Thyroid gland (tissue), 4 donors: ENCODE results near the gene ABCC2.

Experiments used
- POLR2A ChIP-seq, 2 donors: fragments of 450-650 bp; IDR thresholded peaks; one replicate each; pipeline ENCODE4 v1.6.1; 2017; ENCODE audit warnings: antibody characterized with exemption in 2 of 2, mild to moderate bottlenecking in 2 of 2, moderate library complexity in 1 of 2
- TF ChIP-seq, protein P1 (sequence below), 6 experiments: fragments of 200-600 bp in 3 of 6; fragments of 450-650 bp in 3 of 6; sonication (generic) in 3 of 6; IDR thresholded peaks; one replicate each; pipeline ENCODE4 v1.5.1; 2016 to 2019; ENCODE audit warnings: antibody characterized with exemption in 6 of 6, mild to moderate bottlenecking in 2 of 6, inconsistent platforms in 1 of 6, moderate library complexity in 1 of 6

DNA sequence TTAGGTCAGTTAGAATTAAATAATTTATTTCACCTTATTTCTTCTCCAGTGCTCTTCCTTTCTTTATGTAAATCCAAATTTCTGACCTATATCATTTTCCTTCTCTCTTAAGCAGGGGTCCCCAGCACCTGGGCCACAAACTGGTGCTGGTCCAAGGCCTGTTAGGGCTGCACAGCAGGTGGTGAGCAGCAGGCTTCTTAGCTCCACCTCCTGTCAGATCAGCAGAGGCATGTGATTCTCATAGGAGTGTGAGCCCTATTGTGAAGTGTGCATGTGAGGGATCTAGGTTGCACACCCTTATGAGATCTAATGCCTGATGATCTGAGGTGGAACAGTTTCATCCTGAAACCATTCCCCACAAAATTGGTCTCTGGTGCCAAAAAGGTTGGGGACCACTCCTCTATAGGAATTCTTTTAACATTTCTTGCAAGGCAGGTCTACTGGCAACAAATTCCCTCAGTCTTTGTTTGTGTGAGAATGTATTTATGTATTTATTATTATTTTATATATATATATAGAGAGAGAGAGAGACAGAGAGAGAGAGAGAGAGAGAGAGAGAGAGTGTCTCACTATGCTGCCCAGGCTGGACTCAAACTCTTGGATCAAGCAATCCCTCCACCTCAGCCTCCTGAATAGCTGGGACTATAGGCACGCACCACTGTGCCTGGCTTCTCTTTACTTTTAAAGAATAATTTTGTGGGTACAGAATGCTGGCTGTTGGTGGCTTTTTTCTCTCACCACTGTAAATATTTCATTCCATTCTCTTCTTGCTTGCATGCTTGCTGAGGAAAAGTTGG is 4.3 kb upstream of the ABCC2 start:
- TF ChIP-seq, protein P1, sequence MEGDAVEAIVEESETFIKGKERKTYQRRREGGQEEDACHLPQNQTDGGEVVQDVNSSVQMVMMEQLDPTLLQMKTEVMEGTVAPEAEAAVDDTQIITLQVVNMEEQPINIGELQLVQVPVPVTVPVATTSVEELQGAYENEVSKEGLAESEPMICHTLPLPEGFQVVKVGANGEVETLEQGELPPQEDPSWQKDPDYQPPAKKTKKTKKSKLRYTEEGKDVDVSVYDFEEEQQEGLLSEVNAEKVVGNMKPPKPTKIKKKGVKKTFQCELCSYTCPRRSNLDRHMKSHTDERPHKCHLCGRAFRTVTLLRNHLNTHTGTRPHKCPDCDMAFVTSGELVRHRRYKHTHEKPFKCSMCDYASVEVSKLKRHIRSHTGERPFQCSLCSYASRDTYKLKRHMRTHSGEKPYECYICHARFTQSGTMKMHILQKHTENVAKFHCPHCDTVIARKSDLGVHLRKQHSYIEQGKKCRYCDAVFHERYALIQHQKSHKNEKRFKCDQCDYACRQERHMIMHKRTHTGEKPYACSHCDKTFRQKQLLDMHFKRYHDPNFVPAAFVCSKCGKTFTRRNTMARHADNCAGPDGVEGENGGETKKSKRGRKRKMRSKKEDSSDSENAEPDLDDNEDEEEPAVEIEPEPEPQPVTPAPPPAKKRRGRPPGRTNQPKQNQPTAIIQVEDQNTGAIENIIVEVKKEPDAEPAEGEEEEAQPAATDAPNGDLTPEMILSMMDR (IDR thresholded peaks at IDR 0.05) = no peak
- TF ChIP-seq POLR2A (IDR thresholded peaks at IDR 0.05) = no peak
